NAMALWA (cell line): Measurements from ENCODE around the gene DHRS13.

Experiments
- DNase-seq: peaks from one replicate; pipeline ENCODE4 v3.0.0-alpha.2; 2015; ENCODE audit warnings: low spot score

Gene DHRS13, protein sequence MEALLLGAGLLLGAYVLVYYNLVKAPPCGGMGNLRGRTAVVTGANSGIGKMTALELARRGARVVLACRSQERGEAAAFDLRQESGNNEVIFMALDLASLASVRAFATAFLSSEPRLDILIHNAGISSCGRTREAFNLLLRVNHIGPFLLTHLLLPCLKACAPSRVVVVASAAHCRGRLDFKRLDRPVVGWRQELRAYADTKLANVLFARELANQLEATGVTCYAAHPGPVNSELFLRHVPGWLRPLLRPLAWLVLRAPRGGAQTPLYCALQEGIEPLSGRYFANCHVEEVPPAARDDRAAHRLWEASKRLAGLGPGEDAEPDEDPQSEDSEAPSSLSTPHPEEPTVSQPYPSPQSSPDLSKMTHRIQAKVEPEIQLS

DNA sequence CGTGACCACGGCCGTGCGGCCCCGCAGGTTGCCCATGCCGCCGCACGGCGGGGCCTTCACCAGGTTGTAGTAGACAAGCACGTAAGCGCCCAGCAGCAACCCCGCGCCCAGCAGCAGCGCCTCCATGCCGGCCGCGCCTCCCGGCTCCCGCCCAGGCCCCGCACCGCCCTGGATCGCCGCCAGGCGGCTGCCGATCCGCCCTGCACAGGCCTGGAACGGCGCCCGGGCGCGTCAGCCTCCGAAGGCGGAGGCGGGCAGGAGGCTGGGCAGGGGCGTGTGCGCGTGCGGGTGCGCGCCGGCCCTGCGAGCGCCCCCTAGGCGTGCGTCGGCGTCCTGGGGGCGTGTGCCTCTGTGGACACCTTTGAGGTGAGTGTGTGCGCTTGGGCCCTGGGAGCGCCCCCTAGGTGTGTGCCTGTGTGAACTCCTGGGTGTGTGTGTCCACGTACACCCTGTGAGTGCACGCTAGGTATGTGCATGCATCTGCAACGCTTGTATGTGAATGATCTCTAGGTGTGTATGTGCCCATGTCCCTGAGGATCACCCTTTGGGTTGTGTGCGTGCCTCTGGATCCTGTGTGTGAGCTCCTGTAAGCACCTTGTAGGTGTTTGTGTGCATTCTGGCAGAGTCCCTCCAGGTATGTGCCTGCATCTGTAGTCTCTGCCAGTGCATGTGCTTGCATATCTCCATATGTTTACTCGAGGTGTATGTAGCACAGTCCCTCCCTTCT, at the start of gene DHRS13:
DHRS13 (minus strand) TSS at position 261 of the 727 bp plus-strand sequence; CDS start at position 126, 135 bp downstream.
- DNase-seq = peak; percentile 98

DNA sequence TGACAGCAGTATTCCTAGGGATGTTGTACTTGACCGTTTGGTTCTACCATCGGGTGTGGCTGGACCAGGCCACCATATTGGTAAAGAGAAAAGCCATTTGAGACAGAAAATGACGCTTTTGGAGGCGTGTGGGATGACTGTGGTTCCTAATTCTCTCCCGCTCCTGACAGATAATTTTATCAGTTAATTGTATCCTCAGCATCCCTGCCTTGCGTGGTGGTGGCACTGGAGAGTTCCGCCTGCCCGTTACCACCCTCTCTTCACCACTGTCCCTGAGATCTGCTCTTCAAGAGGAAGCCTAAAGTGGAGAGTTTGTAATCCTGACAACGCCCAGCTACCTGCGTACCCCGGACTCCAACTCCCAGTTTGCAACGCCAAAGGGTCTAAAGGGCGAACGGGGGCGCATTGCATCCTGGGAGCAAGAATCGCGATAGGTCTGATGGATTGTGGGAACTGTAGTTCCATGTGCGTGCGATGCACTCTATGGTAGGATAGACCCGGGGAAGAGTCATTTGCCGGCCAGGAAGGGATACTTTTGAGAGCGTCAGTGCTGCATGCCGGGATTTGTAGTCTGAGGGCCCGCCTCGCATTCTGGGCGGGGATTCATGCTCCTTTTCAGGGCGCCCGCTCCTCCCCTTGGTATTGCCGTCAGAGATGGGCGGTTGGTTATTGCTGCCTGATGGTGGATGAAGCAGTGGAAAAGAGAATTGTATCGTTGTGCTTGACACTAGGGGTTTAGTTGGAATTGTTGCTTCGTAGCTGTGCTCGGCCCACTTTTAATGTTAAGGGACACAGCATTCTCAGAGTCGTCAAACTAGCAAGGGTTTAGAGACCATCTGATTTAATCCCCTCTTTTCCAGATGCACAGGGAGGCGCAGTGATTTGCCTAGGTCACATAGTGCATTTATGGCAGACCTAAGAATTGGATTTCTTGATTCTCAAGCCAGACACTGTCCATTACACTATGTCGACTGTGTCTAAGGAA, 49.4 kb upstream of the DHRS13 start:
- DNase-seq = peak; percentile 100

DNA sequence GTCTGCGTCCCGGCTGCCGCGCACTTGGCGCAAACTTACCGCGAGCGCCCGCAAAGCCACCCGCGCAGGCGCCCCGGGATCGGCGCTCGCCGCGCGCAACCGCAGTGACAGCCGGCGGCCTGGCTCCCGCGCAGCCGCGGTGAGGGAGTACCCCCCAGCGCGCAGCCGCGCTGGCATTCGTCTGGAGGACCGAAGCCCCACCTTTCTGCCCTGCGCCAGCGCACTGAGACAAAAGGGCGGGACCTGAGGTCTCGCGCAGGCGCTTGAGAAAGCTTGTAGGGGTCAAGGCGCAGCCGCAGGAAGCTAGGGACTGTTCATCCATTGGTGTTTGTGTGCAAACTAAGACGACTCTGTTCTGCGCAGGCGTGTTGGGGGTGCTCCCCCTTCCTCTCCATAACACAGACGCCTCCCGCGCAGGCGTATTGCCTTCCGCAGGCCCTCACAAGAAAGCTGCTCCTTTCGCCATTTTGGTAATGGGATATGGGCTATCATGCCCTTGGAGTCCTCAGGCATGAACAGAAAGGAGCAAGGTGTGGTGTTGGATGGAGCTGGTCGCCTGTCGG, 48.6 kb upstream of the DHRS13 start, which contains the start of gene PHF12:
PHF12 (minus strand) TSS at position 91 of the 563 bp plus-strand sequence. CDS start 558 bp downstream, outside the sequence.
- peak; percentile 100 for DNase-seq

GRCh38 chr17:28950752-28951427, 48.0 kb upstream of the DHRS13 start:
- no peak for DNase-seq

DNA sequence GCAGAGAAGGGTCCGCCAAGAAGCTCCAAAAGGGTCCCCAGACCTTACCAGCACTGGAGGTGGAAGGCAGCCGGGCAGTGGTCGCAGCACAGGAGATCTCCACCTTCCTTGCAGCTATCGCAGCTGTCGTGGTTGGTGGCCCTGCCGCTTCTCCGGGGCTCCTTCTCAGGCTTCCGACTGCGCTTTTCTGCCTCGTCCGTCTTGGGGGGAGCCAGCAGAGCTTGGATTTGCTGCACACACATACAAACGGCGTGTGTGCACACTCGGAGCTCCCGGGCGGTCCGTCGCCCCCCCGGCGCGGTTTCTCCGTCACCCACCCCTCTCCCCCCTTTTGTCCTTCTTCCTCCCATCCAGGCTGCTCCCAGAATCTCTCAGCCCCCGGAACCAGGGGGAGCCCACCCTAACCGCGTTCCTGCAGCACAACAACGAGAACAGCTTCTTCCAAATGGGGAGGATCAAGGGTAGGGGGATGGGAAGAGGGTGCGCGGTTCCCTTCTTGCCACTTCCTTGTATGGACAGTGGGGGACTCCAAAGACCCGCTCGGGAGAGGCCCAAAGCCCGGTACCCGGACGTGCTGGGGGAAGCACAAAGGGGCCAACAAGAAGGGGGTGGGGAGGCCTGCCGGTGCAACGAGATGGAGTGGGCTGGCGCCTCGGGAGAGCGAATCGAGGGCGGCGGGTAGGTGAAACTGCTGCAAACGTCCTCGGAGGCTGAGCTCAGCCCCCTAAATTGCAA, 47.3 kb upstream of the DHRS13 start:
- peak; percentile 70 for DNase-seq

GRCh38 chr17:28949185-28950016, 46.5 kb upstream of the DHRS13 start:
- peak; percentile 73 for DNase-seq

DNA sequence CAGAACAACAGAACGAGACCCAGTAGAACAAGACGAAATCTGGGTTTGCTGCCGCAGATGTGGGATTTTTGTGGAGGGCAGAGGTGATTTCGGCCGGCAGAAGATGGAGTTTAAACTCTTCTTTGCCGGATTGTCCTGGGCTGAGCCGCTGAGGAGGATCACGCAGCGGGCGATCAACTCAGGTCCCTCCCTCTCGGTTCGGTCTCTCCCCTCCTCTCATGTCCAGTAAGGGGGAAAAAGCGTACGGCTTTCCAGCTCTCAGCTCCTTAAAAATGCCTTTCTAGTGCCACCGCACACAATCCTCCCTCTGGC, 46.0 kb upstream of the DHRS13 start:
- DNase-seq = peak; percentile 19

DNA sequence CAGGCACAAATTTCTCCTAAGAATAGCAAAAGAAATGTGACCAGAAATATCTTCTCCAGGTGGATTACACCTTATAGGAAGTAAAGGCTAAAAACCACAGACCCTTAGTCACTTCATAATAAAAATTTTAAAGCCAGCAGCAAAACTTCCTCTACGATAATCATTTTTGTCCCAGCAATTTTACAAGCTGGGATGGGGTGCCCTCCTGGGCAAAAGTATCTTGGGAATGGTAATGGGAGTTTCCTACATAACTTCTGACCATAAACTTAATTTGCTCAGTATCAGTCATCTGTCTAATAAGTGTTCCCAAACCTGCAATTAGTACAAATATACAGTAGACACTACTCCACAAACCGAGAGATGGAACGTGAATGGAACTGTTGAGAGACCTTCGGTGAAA, 45.5 kb upstream of the DHRS13 start:
- DNase-seq = no peak

GRCh38 chr17:28947639-28948038, 44.8 kb upstream of the DHRS13 start:
- no peak for DNase-seq

DNA sequence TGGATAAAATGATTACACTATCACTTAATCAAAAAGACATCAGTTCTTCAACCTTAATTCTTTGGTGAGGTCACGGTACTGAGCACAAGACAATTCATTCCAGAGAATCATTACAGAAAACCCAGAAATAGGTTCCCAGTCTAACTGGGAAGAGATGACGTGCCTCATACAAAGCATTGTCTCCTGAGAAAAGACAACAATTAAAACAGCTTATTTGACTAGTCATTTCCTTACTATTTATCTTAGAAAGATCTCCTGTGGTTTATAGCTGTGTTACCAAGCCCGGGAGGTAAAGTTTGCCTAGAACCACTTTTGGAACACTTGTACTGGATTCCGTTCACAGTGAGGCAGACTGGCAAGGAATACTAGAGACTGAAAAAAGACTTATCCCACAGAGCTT, 43.4 kb upstream of the DHRS13 start:
- DNase-seq = no peak

DNA sequence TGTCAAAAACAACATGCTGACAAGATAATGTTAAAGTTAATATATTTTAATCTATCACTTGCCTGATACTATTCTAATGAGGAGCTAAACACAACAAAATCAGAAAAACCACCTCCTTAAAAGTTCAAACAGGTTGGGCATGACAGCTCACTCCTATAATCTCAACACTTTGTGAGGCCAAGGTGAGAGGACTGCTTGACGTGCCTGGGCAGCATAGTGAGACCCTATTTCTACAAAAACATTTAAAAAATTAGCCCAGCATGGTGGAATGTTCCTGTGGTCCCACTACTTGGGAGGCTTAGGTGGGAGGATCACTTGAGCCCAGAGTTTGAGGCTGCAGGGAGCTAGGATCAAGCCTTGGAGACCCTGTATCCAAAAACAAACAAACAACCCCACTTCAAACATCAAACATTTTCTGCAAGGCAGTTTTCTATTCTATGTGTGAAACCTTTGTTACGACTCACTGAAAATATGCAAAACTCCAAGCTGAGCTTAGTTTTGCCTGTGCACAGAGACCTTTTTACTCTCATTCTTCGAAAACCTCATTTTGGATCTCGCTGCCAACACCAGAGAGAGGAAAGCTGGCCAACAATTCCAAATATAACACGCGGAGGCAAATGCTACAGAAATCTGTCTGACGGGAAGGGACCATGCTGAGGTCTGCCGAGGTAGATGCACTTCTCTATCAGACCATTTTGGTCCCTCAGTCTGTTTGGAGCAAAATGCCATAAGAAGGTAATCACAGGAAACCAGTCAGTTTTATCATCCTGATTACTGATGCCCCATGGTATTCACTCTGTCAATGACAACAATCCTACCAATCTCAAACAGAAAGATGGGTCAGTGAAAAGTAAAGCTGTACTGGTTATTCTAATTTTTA, 42.2 kb upstream of the DHRS13 start:
- DNase-seq = no peak

DNA sequence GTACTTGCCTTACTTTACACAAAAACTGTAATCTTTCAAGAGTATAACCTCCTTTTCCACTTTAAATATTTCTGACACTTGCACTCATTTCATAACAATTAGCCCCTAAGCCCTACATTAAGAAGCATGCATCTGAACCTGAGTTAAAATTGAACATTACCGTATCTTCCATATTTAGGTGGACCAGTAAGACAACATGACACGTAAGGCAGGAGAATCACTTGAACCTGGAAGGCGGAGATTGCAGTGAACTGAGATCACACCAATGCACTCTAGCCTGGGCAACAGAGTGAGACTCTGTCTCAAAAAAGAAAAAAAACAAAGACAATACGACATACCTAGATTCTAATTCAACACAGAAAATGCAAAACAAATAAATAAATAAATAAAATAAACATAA, 41.5 kb upstream of the DHRS13 start:
- DNase-seq = no peak

DNA sequence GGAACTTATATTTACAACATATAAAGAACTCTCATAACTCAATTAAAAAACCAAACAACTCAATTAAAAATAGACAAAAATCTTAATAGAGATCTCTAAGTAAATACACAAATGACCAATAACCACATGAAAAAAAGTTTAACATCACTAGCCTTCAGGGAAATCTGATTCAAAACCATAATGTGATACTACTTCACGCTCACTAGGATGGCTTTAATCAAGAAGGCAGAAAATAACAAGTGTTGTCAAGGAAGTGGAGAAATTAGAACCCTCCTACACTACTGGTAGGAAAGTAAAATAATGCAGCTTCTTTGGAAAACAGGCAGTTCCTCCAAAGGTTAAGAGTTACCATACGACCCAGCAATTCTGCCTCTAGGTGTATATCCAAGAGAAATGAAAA, 40.0 kb upstream of the DHRS13 start:
- no peak for DNase-seq

DNA sequence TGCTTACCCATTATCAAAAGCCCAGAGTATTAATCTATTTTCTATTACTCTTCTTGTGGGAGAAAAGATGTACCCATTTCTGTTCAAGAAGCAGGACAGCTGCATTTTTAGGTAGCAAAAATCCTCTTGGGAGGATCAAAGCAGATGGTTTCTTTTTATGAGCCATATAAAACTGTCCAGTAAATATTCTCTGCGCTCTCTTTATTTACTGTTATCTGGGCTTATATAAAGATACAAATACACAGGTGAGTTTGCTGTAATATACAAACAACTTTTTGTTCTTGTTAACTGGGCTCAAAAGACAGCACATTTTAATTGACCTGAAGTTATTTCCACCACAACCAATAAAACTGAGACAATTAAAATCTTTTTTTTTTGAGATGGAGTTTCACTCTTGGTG, 38.4 kb upstream of the DHRS13 start:
- DNase-seq = no peak

DNA sequence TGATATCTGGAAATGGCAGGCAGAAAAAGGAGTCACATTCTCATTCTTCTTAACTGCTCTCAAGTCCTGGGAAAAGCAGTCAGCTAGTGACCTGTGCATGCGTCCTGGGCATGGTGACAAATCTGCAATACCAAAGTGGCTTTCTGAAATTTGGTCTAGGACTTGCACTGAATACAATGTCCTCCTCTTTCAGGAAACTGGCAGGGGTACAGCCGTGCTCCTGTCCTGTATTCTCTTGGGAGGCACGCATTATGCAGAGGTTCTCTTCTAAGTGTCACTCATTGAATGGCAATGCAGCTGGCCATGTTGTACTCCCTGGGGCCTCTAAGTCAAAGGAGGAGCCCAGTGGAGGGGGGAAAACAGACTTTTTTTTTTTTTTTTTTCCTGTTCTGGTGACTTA, 37.8 kb upstream of the DHRS13 start:
- DNase-seq = no peak

- no peak for DNase-seq
Measured at GRCh38 chr17:28940142-28940541, 37.3 kb upstream of the DHRS13 start.

DNA sequence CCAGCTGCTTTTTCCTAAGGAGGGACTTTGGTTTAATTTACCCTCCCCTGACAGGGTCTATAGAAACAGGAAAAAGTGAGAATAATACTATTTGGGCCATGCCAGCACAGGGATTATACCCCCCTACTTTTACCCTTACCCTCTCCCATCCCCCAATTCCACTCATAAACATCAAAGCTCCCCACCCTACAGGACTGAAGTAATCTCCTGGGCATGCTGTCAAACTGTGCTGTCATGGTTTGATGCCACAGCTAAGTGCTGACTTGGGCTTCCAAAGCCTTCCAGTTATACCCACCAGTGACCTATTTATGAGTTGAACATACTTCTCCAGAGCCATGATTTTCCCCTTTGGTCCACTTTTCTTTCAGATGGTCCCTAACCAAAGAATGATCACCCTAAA, 35.7 kb upstream of the DHRS13 start:
- no peak for DNase-seq

- DNase-seq = no peak
Measured at GRCh38 chr17:28937044-28937729, 34.3 kb upstream of the DHRS13 start.
